C4-2B (cell line): ENCODE data around the gene ATF7IP.

Experiments
- H3K27ac ChIP-seq: fragments of 450-650 bp; 2 replicates; pipeline ENCODE4 v1.5.1; 2017
- CTCF ChIP-seq: fragments of 450-650 bp; conservative IDR thresholded peaks from 2 replicates; pipeline ENCODE4 v1.5.1; 2017; ENCODE audit warnings: mild to moderate bottlenecking
- ZFX ChIP-seq: fragments of 450-650 bp; IDR thresholded peaks from 2 replicates; pipeline ENCODE4 v1.6.1; 2017

Gene ATF7IP

GRCh38 chr12:14545144-14546124 is 180.0 kb downstream of the ATF7IP start:
- H3K27ac ChIP-seq: no peak overlapping the region
- no peak for TF ChIP-seq ZFX

DNA sequence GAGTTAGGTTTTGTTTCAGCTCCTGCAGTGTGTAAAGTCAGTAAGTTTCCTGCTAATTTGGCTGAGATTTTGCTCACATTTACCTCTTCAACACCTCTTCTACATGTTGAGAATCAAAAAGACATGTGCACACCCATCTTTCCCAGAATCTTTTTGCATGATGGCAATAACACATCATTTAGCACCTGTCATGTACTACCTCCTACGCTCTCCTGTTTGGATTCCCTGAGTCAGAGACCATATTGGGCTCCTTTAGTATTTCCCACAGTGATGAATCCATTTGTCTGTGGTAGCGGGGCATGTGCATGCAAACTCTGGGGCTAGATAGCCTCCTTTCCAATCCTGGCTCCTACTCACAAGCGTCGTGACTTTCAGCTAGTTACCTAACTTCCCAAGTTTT is 182.1 kb downstream of the ATF7IP start:
- no peak for TF ChIP-seq CTCF
- no peak for TF ChIP-seq ZFX
- no peak overlapping the region for H3K27ac ChIP-seq

- TF ChIP-seq CTCF: no peak
- no peak for TF ChIP-seq ZFX
- H3K27ac ChIP-seq: no peak overlapping the region
These were observed 183.1 kb downstream of the ATF7IP start for GRCh38 chr12:14548609-14549008.
